HG02571 (cell line): ENCODE results near the gene CACNA2D1.

Source experiments
- ATAC-seq: cut with Tn5 transposase; IDR thresholded peaks from one replicate; pipeline ENCODE4 v1.9.1; 2021; ENCODE audit warnings: mild to moderate bottlenecking, moderate library complexity; ENCODE audit not compliant: unreplicated experiment

Gene CACNA2D1

GRCh38 chr7:82234457-82235049 lies 209.0 kb downstream of the CACNA2D1 start:
- no peak for ATAC-seq

- ATAC-seq = no peak
These were observed 212.6 kb downstream of the CACNA2D1 start for GRCh38 chr7:82230811-82231581.

GRCh38 chr7:82229164-82229563 lies 214.4 kb downstream of the CACNA2D1 start:
- ATAC-seq = no peak

- ATAC-seq = no peak
These were observed 217.4 kb downstream of the CACNA2D1 start for GRCh38 chr7:82226191-82226590.

- ATAC-seq = no peak
These were observed 219.0 kb downstream of the CACNA2D1 start for GRCh38 chr7:82224529-82224928.

- no peak for ATAC-seq
These were observed 220.0 kb downstream of the CACNA2D1 start for GRCh38 chr7:82223580-82223979.

- ATAC-seq = no peak
These were observed 222.4 kb downstream of the CACNA2D1 start for GRCh38 chr7:82221152-82221674.

GRCh38 chr7:82212466-82212865 lies 231.1 kb downstream of the CACNA2D1 start:
- ATAC-seq = no peak

GRCh38 chr7:82211333-82211732 lies 232.2 kb downstream of the CACNA2D1 start:
- no peak for ATAC-seq

GRCh38 chr7:82210416-82211184 lies 233.0 kb downstream of the CACNA2D1 start:
- no peak for ATAC-seq

GRCh38 chr7:82209179-82209747 lies 234.3 kb downstream of the CACNA2D1 start:
- no peak for ATAC-seq

GRCh38 chr7:82204694-82205093 lies 238.9 kb downstream of the CACNA2D1 start:
- no peak for ATAC-seq

- ATAC-seq = no peak
These were observed 240.6 kb downstream of the CACNA2D1 start for GRCh38 chr7:82202965-82203364.

GRCh38 chr7:82202107-82202506 lies 241.5 kb downstream of the CACNA2D1 start:
- no peak for ATAC-seq

- no peak for ATAC-seq
These were observed 243.0 kb downstream of the CACNA2D1 start for GRCh38 chr7:82200601-82201000.

- ATAC-seq = no peak
These were observed 249.4 kb downstream of the CACNA2D1 start for GRCh38 chr7:82194016-82194643.

- no peak for ATAC-seq
These were observed 254.9 kb downstream of the CACNA2D1 start for GRCh38 chr7:82188636-82189035.

GRCh38 chr7:82185443-82185842 lies 258.1 kb downstream of the CACNA2D1 start:
- no peak for ATAC-seq

GRCh38 chr7:82183634-82184033 lies 259.9 kb downstream of the CACNA2D1 start:
- no peak for ATAC-seq

- no peak for ATAC-seq
These were observed 264.3 kb downstream of the CACNA2D1 start for GRCh38 chr7:82179311-82179710.

- ATAC-seq = no peak
These were observed 268.3 kb downstream of the CACNA2D1 start for GRCh38 chr7:82175319-82175718.
